Placental epithelial cell (primary cell): ENCODE results near the gene KHDC1L. TPM values are rescaled to one million over a fixed set of nuclear protein-coding genes. Genes with fewer than 3 reads are reported as not detected.

Source experiments
- total RNA-seq: library from RNA; depleted of rRNA; stranded (reverse); fragments of >200 nt; gene quantifications from 2 replicates; pipeline ENCODE4 v1.2.3, GENCODE V29; 2012

Gene KHDC1L, protein sequence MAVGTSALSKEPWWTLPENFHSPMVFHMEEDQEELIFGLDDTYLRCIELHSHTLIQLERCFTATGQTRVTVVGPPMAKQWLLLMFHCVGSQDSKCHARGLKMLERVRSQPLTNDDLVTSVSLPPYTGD
- not detected in 2 replicates for total RNA-seq

GRCh38 chr6:73225396-73225795, at the start of gene KHDC1L:
Gene KHDC1L, minus strand, starts transcription at chr6:73225496. Its CDS starts 88 bp downstream, at chr6:73225408.

GRCh38 chr6:73262671-73263569, 37.6 kb upstream of the KHDC1L start, which contains the start of gene KHDC1:
Gene KHDC1, minus strand, starts transcription at chr6:73263196. Its CDS starts 20,679 bp downstream, at chr6:73242517.

Other genes with a start within 250 kb of the KHDC1L start
- 4.3 and 5.5 TPM in 2 replicates for gene KHDC1, start 37.7 kb upstream of the KHDC1L start, total RNA-seq
- not detected in 2 replicates for gene DPPA5, start 128.8 kb upstream of the KHDC1L start, total RNA-seq
- gene KHDC3L, start 137.2 kb upstream of the KHDC1L start, total RNA-seq = not detected in 2 replicates
- gene OOEP, start 144.4 kb upstream of the KHDC1L start, total RNA-seq = 0.33 TPM in 1 of 2 replicates, not detected in the other
- 1.6 and 2.7 TPM in 2 replicates for gene DDX43, start 169.3 kb upstream of the KHDC1L start, total RNA-seq
- 2.3 and 2.7 TPM in 2 replicates for gene CGAS, start 226.8 kb upstream of the KHDC1L start, total RNA-seq
- gene MTO1, start 236.2 kb upstream of the KHDC1L start, total RNA-seq = 31.0 and 31.8 TPM in 2 replicates